CD4-positive, alpha-beta T cell (primary cell): ENCODE measurements around the gene OR6J1. TPM values are rescaled to one million over a fixed set of nuclear protein-coding genes. Genes with fewer than 3 reads are reported as not detected.

Source experiments
- ATAC-seq: fragments of 200-7000 bp; cut with Tn5 transposase; one replicate; pipeline ENCODE4 v1.10.0; 2022; ENCODE audit warnings: mild to moderate bottlenecking; ENCODE audit not compliant: poor library complexity
- CTCF ChIA-PET: fragments of 350-600 bp; sonication (Branson Sonifier 250); formaldehyde crosslinking; loops from one replicate; lab custom pipeline; 2021; ENCODE audit warnings: antibody characterized with exemption, inconsistent platforms; lab: Charles Lee
- POLR2A ChIA-PET: fragments of 350-600 bp; sonication (Branson Sonifier 250); formaldehyde crosslinking; loops from one replicate; lab custom pipeline; 2021; ENCODE audit warnings: antibody characterized with exemption, inconsistent platforms; lab: Charles Lee
- DNase-seq, 14 experiments: peaks; one replicate each; pipeline ENCODE4 v3.0.0-alpha.2; 2013 to 2020; ENCODE audit warnings: mixed read lengths in 2 of 14
- H3K27ac ChIP-seq, 2 donors: one replicate each; pipeline versions ENCODE4 v1.5.1 to v1.7.0; 2013; ENCODE audit warnings: low read length in 2 of 2, low read depth in 1 of 2, mild to moderate bottlenecking in 1 of 2
- H3K27me3 ChIP-seq, 2 experiments: 1 replicate in 1 of 2; 2 replicates in 1 of 2; pipeline versions ENCODE4 v1.6.1 to v1.7.0; 2013; ENCODE audit warnings: low read length in 2 of 2, control low read depth in 1 of 2, mild to moderate bottlenecking in 1 of 2, moderate library complexity in 1 of 2; ENCODE audit not compliant: insufficient read depth in 2 of 2, control insufficient read depth in 1 of 2
- H3K36me3 ChIP-seq: one replicate; pipeline ENCODE4 v1.6.1; 2013; ENCODE audit warnings: low read length, control low read depth; ENCODE audit not compliant: insufficient read depth
- H3K4me1 ChIP-seq: one replicate; pipeline ENCODE4 v1.6.1; 2013; ENCODE audit warnings: low read length, control low read depth; ENCODE audit not compliant: insufficient read depth
- H3K4me3 ChIP-seq: one replicate; pipeline ENCODE4 v1.5.1; 2013; ENCODE audit warnings: mild to moderate bottlenecking, low read length, moderate library complexity
- H3K9me3 ChIP-seq, 2 experiments: 1 replicate in 1 of 2; 2 replicates in 1 of 2; pipeline versions ENCODE4 v1.6.1 to v1.7.0; 2013; ENCODE audit warnings: low read length in 2 of 2, mild to moderate bottlenecking in 2 of 2, control low read depth in 1 of 2, moderate library complexity in 1 of 2; ENCODE audit not compliant: control insufficient read depth in 1 of 2, insufficient read depth in 1 of 2
- H3K27ac Mint-ChIP-seq: one replicate; pipeline ENCODE4 v1.8.0; 2020; ENCODE audit warnings: mixed read lengths
- H3K27me3 Mint-ChIP-seq: one replicate; pipeline ENCODE4 v1.8.0; 2021; ENCODE audit warnings: mixed read lengths
- H3K36me3 Mint-ChIP-seq: one replicate; pipeline ENCODE4 v1.8.0; 2021; ENCODE audit warnings: low read depth, mixed read lengths
- H3K4me1 Mint-ChIP-seq: one replicate; pipeline ENCODE4 v1.8.0; 2021; ENCODE audit warnings: low read depth, mixed read lengths
- H3K4me3 Mint-ChIP-seq: one replicate; pipeline ENCODE4 v1.8.0; 2020; ENCODE audit warnings: mild to moderate bottlenecking, mixed read lengths
- H3K9me3 Mint-ChIP-seq: one replicate; pipeline ENCODE4 v1.8.0; 2020; ENCODE audit warnings: mixed read lengths
- intact Hi-C, 2 experiments: fragments of 100-400 bp; cut with DNase I in 1 of 2; cut with micrococcal nuclease in 1 of 2; formaldehyde crosslinking; loops; one replicate each; pipeline versions ENCODE4 v1.15.1 to v1.9.0; 2023 to 2025; cut with DNase I, micrococcal nuclease
- total RNA-seq, 174 experiments: library from RNA in 2 of 174; stranded (reverse) in 2 of 174; gene quantifications; one replicate each; pipeline ENCODE4 v1.2.3 and lab custom pipeline; 2021 to 2026
- TF ChIP-seq, protein P1 (sequence below): fragments of 200-600 bp; IDR thresholded peaks from one replicate; pipeline ENCODE4 v1.8.0; 2022; ENCODE audit warnings: antibody characterized with exemption, mild to moderate bottlenecking

OR6J1 gene
- total RNA-seq, 2 experiments from 2014 or later = not detected

DNA sequence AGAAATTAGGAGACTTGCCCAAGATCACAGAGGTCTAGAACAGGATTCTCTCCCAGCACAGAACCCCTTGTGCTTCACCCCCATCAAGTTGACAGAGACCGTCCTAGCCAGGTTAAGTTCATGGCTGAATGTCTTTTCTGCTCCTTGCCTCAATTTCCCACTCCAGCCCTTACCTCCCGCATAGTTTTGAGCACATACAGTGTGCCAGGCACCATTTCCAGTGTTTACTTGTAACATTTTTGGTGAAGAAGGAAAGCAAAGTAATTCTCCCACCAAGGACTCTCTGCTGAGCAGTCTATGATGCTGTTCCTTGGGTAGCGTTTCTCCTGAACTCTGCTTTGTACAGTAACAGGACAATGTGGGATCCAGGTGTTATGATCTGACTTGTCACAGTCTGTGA is 44.8 kb downstream of the OR6J1 start:
- no peak for ATAC-seq
- no peaks in the 10 kb centered on the region for H3K9me3 Mint-ChIP-seq
- Histone ChIP-seq H3K4me1 (peaks cover 21% of the 10 kb centered on the region), H3K36me3 (peaks cover 27% of the 10 kb centered on the region), H3K9me3 (no peaks in the 10 kb centered on the region), H3K4me3 (peak overlapping the region; percentile 75), H3K27ac (no peak overlapping the region), H3K27me3 (no peaks in the 10 kb centered on the region)
- POLR2A ChIA-PET = interaction anchor here (1.0 to 5.6 kb wide), 5 partner anchors 10 to 272 kb away, joined by 4 to 82 read pairs (median 7); partner anchors contain the start of genes DAD1 and LRP10
- no peak for DNase-seq
- H3K36me3 Mint-ChIP-seq = peaks cover 38% of the 10 kb centered on the region
- TF ChIP-seq, protein P1, sequence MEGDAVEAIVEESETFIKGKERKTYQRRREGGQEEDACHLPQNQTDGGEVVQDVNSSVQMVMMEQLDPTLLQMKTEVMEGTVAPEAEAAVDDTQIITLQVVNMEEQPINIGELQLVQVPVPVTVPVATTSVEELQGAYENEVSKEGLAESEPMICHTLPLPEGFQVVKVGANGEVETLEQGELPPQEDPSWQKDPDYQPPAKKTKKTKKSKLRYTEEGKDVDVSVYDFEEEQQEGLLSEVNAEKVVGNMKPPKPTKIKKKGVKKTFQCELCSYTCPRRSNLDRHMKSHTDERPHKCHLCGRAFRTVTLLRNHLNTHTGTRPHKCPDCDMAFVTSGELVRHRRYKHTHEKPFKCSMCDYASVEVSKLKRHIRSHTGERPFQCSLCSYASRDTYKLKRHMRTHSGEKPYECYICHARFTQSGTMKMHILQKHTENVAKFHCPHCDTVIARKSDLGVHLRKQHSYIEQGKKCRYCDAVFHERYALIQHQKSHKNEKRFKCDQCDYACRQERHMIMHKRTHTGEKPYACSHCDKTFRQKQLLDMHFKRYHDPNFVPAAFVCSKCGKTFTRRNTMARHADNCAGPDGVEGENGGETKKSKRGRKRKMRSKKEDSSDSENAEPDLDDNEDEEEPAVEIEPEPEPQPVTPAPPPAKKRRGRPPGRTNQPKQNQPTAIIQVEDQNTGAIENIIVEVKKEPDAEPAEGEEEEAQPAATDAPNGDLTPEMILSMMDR = no peak
- peak overlapping the region; percentile 77 for H3K27ac Mint-ChIP-seq
- intact Hi-C loops = no loop called here
- peak overlapping the region; percentile 98 for H3K4me3 Mint-ChIP-seq
- CTCF ChIA-PET = interaction anchor here (0.8 to 6.4 kb wide), 8 partner anchors 10 to 552 kb away, joined by 3 to 39 read pairs (median 4); partner anchors contain the start of gene DAD1
- H3K27me3 Mint-ChIP-seq = no peaks in the 10 kb centered on the region
- H3K4me1 Mint-ChIP-seq = peaks cover 24% of the 10 kb centered on the region

DNA sequence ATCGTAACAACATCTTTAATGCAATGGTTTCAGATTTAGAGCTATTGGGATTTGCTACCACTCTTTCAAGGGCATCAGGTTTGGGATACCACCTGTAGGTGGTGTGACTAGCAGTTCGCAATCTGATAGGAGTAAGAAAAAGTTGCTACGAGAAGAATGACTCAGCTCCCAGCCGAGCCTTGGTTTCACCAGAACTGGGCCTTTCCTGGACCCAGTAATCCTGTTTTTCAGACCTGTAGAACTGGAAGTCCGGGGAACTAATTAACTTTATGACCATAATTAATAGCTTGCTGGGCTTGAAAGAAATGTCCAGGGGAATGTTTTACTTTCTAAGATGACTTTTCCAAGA is 45.3 kb downstream of the OR6J1 start:
- Histone ChIP-seq H3K4me3 (peak overlapping the region; percentile 75), H3K27me3 (no peaks in the 10 kb centered on the region), H3K27ac (peak overlapping the region in 1 of 2 donors; percentile 38), H3K36me3 (peaks cover 25% of the 10 kb centered on the region), H3K9me3 (no peaks in the 10 kb centered on the region), H3K4me1 (peaks cover 21% of the 10 kb centered on the region)
- peak; percentile 82 for ATAC-seq
- H3K4me1 Mint-ChIP-seq = peaks cover 24% of the 10 kb centered on the region
- H3K27ac Mint-ChIP-seq = peak overlapping the region; percentile 77
- intact Hi-C loops = no loop called here
- DNase-seq = peak in 5 of 14 experiments; percentile 6 to 64 (median 56)
- H3K27me3 Mint-ChIP-seq = no peaks in the 10 kb centered on the region
- no peaks in the 10 kb centered on the region for H3K9me3 Mint-ChIP-seq
- ChIA-PET CTCF (interaction anchor here (0.8 to 6.4 kb wide), 8 partner anchors 9 to 552 kb away, joined by 3 to 39 read pairs (median 4); partner anchors contain the start of gene DAD1), POLR2A (interaction anchor here (1.0 to 5.6 kb wide), 7 partner anchors 9 to 272 kb away, joined by 4 to 82 read pairs (median 7); partner anchors contain the start of genes DAD1, LRP10 and OXA1L)
- TF ChIP-seq, protein P1 = peak; percentile 17
- peak overlapping the region; percentile 98 for H3K4me3 Mint-ChIP-seq
- peaks cover 37% of the 10 kb centered on the region for H3K36me3 Mint-ChIP-seq

DNA sequence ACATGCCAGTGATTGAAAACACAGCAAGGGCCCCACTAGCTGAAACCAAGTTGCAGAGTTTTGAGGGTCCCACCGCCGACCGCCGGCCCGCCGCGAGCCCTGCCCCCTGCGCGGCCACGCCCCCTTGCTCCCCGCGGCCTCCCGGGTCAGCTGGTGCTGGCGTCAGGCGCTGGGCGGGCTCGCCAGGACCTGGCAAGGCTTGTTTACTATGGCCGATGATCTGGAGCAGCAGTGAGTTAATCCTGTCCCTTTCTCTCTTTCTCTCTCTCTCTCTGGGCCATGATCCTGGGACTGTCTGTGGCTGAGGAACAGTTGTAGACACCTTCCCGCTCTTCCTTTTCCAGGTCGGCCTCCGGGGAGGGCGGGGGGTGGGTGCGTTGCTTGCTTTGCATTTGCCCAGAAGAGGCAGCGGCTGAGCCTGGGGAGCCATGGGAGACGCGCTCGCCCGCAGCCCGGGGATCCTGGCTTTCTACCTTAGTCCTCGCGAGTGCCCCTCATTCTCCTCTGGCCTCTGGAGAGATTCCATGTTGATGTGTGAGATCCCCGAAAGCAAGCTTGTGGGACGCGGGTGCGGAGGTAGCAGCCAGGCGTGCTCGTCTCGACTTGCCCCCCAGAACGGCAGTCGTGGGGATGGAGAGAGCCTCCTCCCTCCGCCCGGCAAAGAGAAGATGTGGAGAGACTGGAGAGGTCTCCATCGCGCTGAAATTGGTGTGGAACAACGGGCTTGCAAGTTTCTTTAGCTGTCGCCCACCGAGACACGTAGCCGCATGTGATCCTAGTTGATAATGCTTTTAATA is 45.9 kb downstream of the OR6J1 start, which contains the start of gene ABHD4:
Gene ABHD4 (plus strand): TSS at position 202 of the 797 bp plus-strand sequence. CDS start 7 bp downstream, at position 209.
- TF ChIP-seq, protein P1 = no peak
- Histone ChIP-seq H3K27me3 (no peaks in the 10 kb centered on the region), H3K4me1 (peaks cover 21% of the 10 kb centered on the region), H3K9me3 (no peaks in the 10 kb centered on the region), H3K4me3 (peak within 1 kb of the TSS; percentile 75), H3K36me3 (peaks cover 19% of the 10 kb centered on the region), H3K27ac (peak within 1 kb of the TSS; percentile 34 to 38)
- peak within 1 kb of the TSS; percentile 98 for H3K4me3 Mint-ChIP-seq
- H3K36me3 Mint-ChIP-seq = peaks cover 31% of the 10 kb centered on the region
- H3K27ac Mint-ChIP-seq = peak within 1 kb of the TSS; percentile 77
- no peaks in the 10 kb centered on the region for H3K27me3 Mint-ChIP-seq
- ATAC-seq = peak; percentile 61
- intact Hi-C loops = no loop called here
- H3K4me1 Mint-ChIP-seq = peaks cover 24% of the 10 kb centered on the region
- no peaks in the 10 kb centered on the region for H3K9me3 Mint-ChIP-seq
- CTCF ChIA-PET = interaction anchor here (0.8 to 6.4 kb wide), 9 partner anchors 9 to 551 kb away, joined by 3 to 39 read pairs (median 4); partner anchors contain the start of gene DAD1
- peak; percentile 14 to 77 (median 50) for DNase-seq
- POLR2A ChIA-PET = interaction anchor here (1.0 to 5.6 kb wide), 8 partner anchors 9 to 273 kb away, joined by 3 to 82 read pairs (median 7); partner anchors contain the start of genes DAD1, LRP10 and OXA1L
